HepG2 (cell line): ENCODE data around the gene IFIT2. TPM values are rescaled to one million over a fixed set of nuclear protein-coding genes. Genes with fewer than 3 reads are reported as not detected.

Experiments
- BHLHE40 ChIP-seq: IDR thresholded peaks from 2 replicates; pipeline ENCODE4 v1.6.1; 2011; ENCODE audit warnings: low read length, improper control_type of control experiment
- CTCF ChIP-seq: sonication (generic); formaldehyde crosslinking; IDR thresholded peaks from 2 replicates; pipeline ENCODE4 v1.5.0; 2020; ENCODE audit warnings: mild to moderate bottlenecking, missing genetic modification reagents, moderate library complexity
- DNMT3B ChIP-seq: conservative IDR thresholded peaks from 2 replicates; pipeline ENCODE4 v1.6.1; 2016; ENCODE audit warnings: missing biosample characterization, control low read depth
- FOXP4 ChIP-seq: sonication (generic); formaldehyde crosslinking; IDR thresholded peaks from 2 replicates; pipeline ENCODE4 v1.4.0; 2020; ENCODE audit warnings: missing genetic modification reagents
- HNF1A ChIP-seq, 2 experiments: sonication (generic) in 1 of 2; formaldehyde crosslinking in 1 of 2; IDR thresholded peaks; 2 replicates each; pipeline versions ENCODE4 v1.4.0 to v1.6.1; 2016 to 2020; ENCODE audit warnings: borderline replicate concordance in 1 of 2, low read depth in 1 of 2, mild to moderate bottlenecking in 1 of 2, missing genetic modification reagents in 1 of 2
- HNF4G ChIP-seq, 2 experiments: sonication (generic) in 1 of 2; formaldehyde crosslinking in 1 of 2; IDR thresholded peaks; 2 replicates each; pipeline versions ENCODE4 v1.4.0 to v1.6.1; 2011 to 2020; ENCODE audit warnings: borderline replicate concordance in 2 of 2, low read depth in 2 of 2, mild to moderate bottlenecking in 2 of 2, low read length in 1 of 2, missing genetic modification reagents in 1 of 2, moderate library complexity in 1 of 2
- NFYC ChIP-seq: IDR thresholded peaks from 2 replicates; pipeline ENCODE4 v1.6.1; 2016; ENCODE audit warnings: missing genetic modification reagents, missing compliant biosample characterization
- NR2F6 ChIP-seq, 2 experiments: IDR thresholded peaks; 2 replicates each; pipeline ENCODE4 v1.6.1; 2016; ENCODE audit warnings: antibody characterized with exemption in 1 of 2, mild to moderate bottlenecking in 1 of 2
- PHF21A ChIP-seq: sonication (generic); formaldehyde crosslinking; IDR thresholded peaks from 2 replicates; pipeline ENCODE4 v1.5.0; 2020; ENCODE audit warnings: mild to moderate bottlenecking, missing genetic modification reagents
- SIN3A ChIP-seq: IDR thresholded peaks from 2 replicates; pipeline ENCODE4 v1.6.1; 2011; ENCODE audit warnings: low read depth, mild to moderate bottlenecking, control low read depth, low read length, borderline replicate concordance
- SP2 ChIP-seq: sonication (generic); formaldehyde crosslinking; IDR thresholded peaks from 2 replicates; pipeline ENCODE4 v1.5.1; 2020; ENCODE audit warnings: mild to moderate bottlenecking, missing genetic modification reagents
- ZBED4 ChIP-seq: sonication (generic); formaldehyde crosslinking; IDR thresholded peaks from 2 replicates; pipeline ENCODE4 v1.4.0; 2020; ENCODE audit warnings: missing genetic modification reagents, borderline replicate concordance
- ZMYM4 ChIP-seq: sonication (generic); formaldehyde crosslinking; IDR thresholded peaks from 2 replicates; pipeline ENCODE4 v1.8.1; 2023; ENCODE audit warnings: mild to moderate bottlenecking, missing genetic modification reagents
- ZNF792 ChIP-seq: IDR thresholded peaks from 2 replicates; pipeline ENCODE4 v1.6.1; 2016
- polyA plus RNA-seq, 8 experiments: library from polyadenylated mRNA; depleted of rRNA in 3 of 8; stranded (reverse) in 7 of 8; unstranded in 1 of 8; fragments of >200 nt; fragmentation: Illumina TruSeq in 4 of 8; extraction: Trizol in 4 of 8; gene quantifications; 2 replicates each; pipeline versions ENCODE4 v1.2.1 to v1.2.3, GENCODE V29; 2011 to 2016; ENCODE audit warnings: low read depth in 4 of 8, missing spikeins in 1 of 8, mixed read lengths in 1 of 8; ENCODE audit not compliant: insufficient read depth in 1 of 8
- total RNA-seq, 5 experiments: library from RNA; depleted of rRNA; stranded (reverse); fragments of >200 nt; fragmentation: Illumina TruSeq; extraction: Trizol; gene quantifications; 2 replicates each; pipeline ENCODE4 v1.2.3, GENCODE V29; 2016; ENCODE audit warnings: low read depth in 1 of 5

IFIT2 gene
- total and polyA plus RNA-seq, 2 of the 13 experiments (the other 11 are each of a cell fraction or from before 2014, with no cell fraction given), result 0.04 to 0.15 TPM

- TF ChIP-seq HNF1A (IDR thresholded peaks at IDR 0.05; ENCODE audit: low read depth) (peak; percentile 76), HNF1A (CRISPR knock-in tag; IDR thresholded peaks at IDR 0.05; ENCODE audit: borderline replicate concordance) (peak; percentile 79; the same call in 1 of the 2 replicates), SP2 (CRISPR knock-in tag) (no peak), ZNF792 (CRISPR knock-in tag) (peak; percentile 86; the same call in 1 of the 2 replicates), NR2F6 (IDR thresholded peaks at IDR 0.05) (0 out of 2 replicates have a peak, but pooled peaks have one; percentile 23), NR2F6 (CRISPR knock-in tag; IDR thresholded peaks at IDR 0.05) (peak; percentile 32; the same call in 1 of the 2 replicates), SIN3A (0 out of 2 replicates have a peak, but pooled peaks have one; percentile 46), NFYC (CRISPR knock-in tag) (peak; percentile 62), ZBED4 (CRISPR knock-in tag) (peak; percentile 32; the same call in 1 of the 2 replicates), FOXP4 (CRISPR knock-in tag) (peak; percentile 18; the same call in 1 of the 2 replicates), BHLHE40 (0 out of 2 replicates have a peak, but pooled peaks have one; percentile 33), CTCF (CRISPR knock-in tag) (no peak), ZMYM4 (CRISPR knock-in tag) (peak; percentile 72), DNMT3B (CRISPR knock-in tag) (0 out of 2 replicates have a peak, but pooled peaks have one; percentile 37), HNF4G (IDR thresholded peaks at IDR 0.05; ENCODE audit: borderline replicate concordance, low read depth, low read length) (no peak), HNF4G (CRISPR knock-in tag; IDR thresholded peaks at IDR 0.05; ENCODE audit: borderline replicate concordance, low read depth) (no peak), PHF21A (CRISPR knock-in tag) (0 out of 2 replicates have a peak, but pooled peaks have one; percentile 25)
Measured at GRCh38 chr10:89351780-89352597, 50.1 kb downstream of the IFIT2 start (continued).
